Sigmoid colon (tissue), 4 donors: ENCODE data around the gene MYH9.

Experiments used
- CTCF ChIP-seq, 4 experiments: fragments of 450-650 bp in 3 of 4; fragments of 200-600 bp in 1 of 4; IDR thresholded peaks; one replicate each; pipeline ENCODE4 v1.5.1; 2016 to 2019; ENCODE audit warnings: antibody characterized with exemption in 4 of 4, mild to moderate bottlenecking in 3 of 4, moderate library complexity in 2 of 4
- EP300 ChIP-seq, 4 donors: sonication (generic); formaldehyde crosslinking; IDR thresholded peaks; one replicate each; pipeline ENCODE4 v1.6.1; 2017; ENCODE audit warnings: antibody characterized with exemption in 4 of 4
- POLR2A ChIP-seq, 2 donors: fragments of 450-650 bp; IDR thresholded peaks; one replicate each; pipeline ENCODE4 v1.6.1; 2016; ENCODE audit warnings: antibody characterized with exemption in 2 of 2, mild to moderate bottlenecking in 2 of 2, moderate library complexity in 2 of 2
- POLR2AphosphoS5 ChIP-seq, 4 donors: sonication (generic); formaldehyde crosslinking; IDR thresholded peaks; one replicate each; pipeline ENCODE4 v1.6.1; 2017; ENCODE audit warnings: antibody characterized with exemption in 4 of 4

GRCh38 chr22:36425977-36426523 is 38.3 kb upstream of the MYH9 start:
- TF ChIP-seq POLR2AphosphoS5 (IDR thresholded peaks at IDR 0.05), result no peak
- no peak for TF ChIP-seq CTCF (IDR thresholded peaks at IDR 0.05)
- no peak for TF ChIP-seq POLR2A (IDR thresholded peaks at IDR 0.05)
- no peak for TF ChIP-seq EP300 (IDR thresholded peaks at IDR 0.05)
